GM12878 (cell line): ENCODE data around the gene MRPL1.

Source experiments
- BHLHE40 ChIP-seq, 2 experiments: fragments of 450-650 bp in 1 of 2; IDR thresholded peaks; 2 replicates each; pipeline ENCODE4 v1.6.1; 2011 to 2017; ENCODE audit warnings: low read depth in 2 of 2, borderline replicate concordance in 1 of 2, improper control_type of control experiment in 1 of 2, low read length in 1 of 2, mild to moderate bottlenecking in 1 of 2
- DPF2 ChIP-seq: fragments of 450-650 bp; IDR thresholded peaks from 2 replicates; pipeline ENCODE4 v1.6.1; 2017; ENCODE audit warnings: mild to moderate bottlenecking
- EP300 ChIP-seq, 2 experiments: fragments of 150-350 bp in 1 of 2; IDR thresholded peaks; 2 replicates each; pipeline ENCODE4 v1.6.1; 2011 to 2012; ENCODE audit warnings: low read depth in 2 of 2, low read length in 2 of 2, borderline replicate concordance in 1 of 2, improper control_type of control experiment in 1 of 2, inconsistent platforms in 1 of 2; ENCODE audit not compliant: control insufficient read depth in 1 of 2
- EZH2 ChIP-seq: IDR thresholded peaks from 2 replicates; pipeline ENCODE4 v1.6.1; 2012; ENCODE audit warnings: low read depth, mild to moderate bottlenecking, control low read depth, inconsistent platforms, low read length, borderline replicate concordance; ENCODE audit not compliant: control insufficient read depth
- HDAC6 ChIP-seq: fragments of 200-600 bp; sonication (generic); IDR thresholded peaks from one replicate; pipeline ENCODE4 v1.8.0; 2017; ENCODE audit warnings: antibody characterized with exemption; ENCODE audit not compliant: unreplicated experiment
- JUND ChIP-seq: IDR thresholded peaks from 2 replicates; pipeline ENCODE4 v1.6.1; 2012; ENCODE audit warnings: low read depth, mild to moderate bottlenecking, low read length, improper control_type of control experiment, moderate library complexity
- KLF5 ChIP-seq: fragments of 450-650 bp; IDR thresholded peaks from 2 replicates; pipeline ENCODE4 v1.6.1; 2014; ENCODE audit warnings: mild to moderate bottlenecking; ENCODE audit not compliant: partially characterized antibody
- NFYA ChIP-seq: IDR thresholded peaks from 2 replicates; pipeline ENCODE4 v1.6.1; 2011; ENCODE audit warnings: low read depth, mild to moderate bottlenecking, low read length, improper control_type of control experiment, borderline replicate concordance
- TARDBP ChIP-seq: IDR thresholded peaks from 2 replicates; pipeline ENCODE4 v1.6.1; 2016; ENCODE audit warnings: borderline replicate concordance
- ZNF207 ChIP-seq: fragments of 450-650 bp; IDR thresholded peaks from 2 replicates; pipeline ENCODE4 v1.6.1; 2014; ENCODE audit warnings: antibody characterized with exemption, mild to moderate bottlenecking, borderline replicate concordance
- TF ChIP-seq, protein P1 (sequence below): IDR thresholded peaks from 2 replicates; pipeline ENCODE4 v1.6.1; 2012; ENCODE audit warnings: mild to moderate bottlenecking, low read depth, low read length
- TF ChIP-seq, protein P2 (sequence below), 3 experiments: IDR thresholded peaks in 2 of 3; conservative IDR thresholded peaks in 1 of 3; 2 replicates each; pipeline ENCODE4 v1.5.1; 2011; ENCODE audit warnings: low read depth in 3 of 3, low read length in 3 of 3, mild to moderate bottlenecking in 3 of 3, control low read depth in 2 of 3, moderate library complexity in 2 of 3, inconsistent platforms in 1 of 3, mixed read lengths in 1 of 3; ENCODE audit not compliant: control insufficient read depth in 2 of 3, insufficient read depth in 1 of 3; ENCODE audit errors: extremely low read depth in 1 of 3
- TF ChIP-seq, protein P3 (sequence below): IDR thresholded peaks from 2 replicates; pipeline ENCODE4 v1.6.1; 2011; ENCODE audit warnings: low read depth, low read length, improper control_type of control experiment, borderline replicate concordance

- TF ChIP-seq DPF2 (no peak), ZNF207 (no peak), EZH2 (no peak), HDAC6 (no peak), BHLHE40 (IDR thresholded peaks at IDR 0.05; ENCODE audit: borderline replicate concordance in 1 of 2, low read depth in 2 of 2, low read length in 1 of 2) (no peak), JUND (no peak), NFYA (no peak), TARDBP (no peak), EP300 (IDR thresholded peaks at IDR 0.05; ENCODE audit: borderline replicate concordance in 1 of 2, control insufficient read depth in 1 of 2, low read depth in 2 of 2, low read length in 2 of 2) (no peak), KLF5 (no peak)
- TF ChIP-seq, protein P1, sequence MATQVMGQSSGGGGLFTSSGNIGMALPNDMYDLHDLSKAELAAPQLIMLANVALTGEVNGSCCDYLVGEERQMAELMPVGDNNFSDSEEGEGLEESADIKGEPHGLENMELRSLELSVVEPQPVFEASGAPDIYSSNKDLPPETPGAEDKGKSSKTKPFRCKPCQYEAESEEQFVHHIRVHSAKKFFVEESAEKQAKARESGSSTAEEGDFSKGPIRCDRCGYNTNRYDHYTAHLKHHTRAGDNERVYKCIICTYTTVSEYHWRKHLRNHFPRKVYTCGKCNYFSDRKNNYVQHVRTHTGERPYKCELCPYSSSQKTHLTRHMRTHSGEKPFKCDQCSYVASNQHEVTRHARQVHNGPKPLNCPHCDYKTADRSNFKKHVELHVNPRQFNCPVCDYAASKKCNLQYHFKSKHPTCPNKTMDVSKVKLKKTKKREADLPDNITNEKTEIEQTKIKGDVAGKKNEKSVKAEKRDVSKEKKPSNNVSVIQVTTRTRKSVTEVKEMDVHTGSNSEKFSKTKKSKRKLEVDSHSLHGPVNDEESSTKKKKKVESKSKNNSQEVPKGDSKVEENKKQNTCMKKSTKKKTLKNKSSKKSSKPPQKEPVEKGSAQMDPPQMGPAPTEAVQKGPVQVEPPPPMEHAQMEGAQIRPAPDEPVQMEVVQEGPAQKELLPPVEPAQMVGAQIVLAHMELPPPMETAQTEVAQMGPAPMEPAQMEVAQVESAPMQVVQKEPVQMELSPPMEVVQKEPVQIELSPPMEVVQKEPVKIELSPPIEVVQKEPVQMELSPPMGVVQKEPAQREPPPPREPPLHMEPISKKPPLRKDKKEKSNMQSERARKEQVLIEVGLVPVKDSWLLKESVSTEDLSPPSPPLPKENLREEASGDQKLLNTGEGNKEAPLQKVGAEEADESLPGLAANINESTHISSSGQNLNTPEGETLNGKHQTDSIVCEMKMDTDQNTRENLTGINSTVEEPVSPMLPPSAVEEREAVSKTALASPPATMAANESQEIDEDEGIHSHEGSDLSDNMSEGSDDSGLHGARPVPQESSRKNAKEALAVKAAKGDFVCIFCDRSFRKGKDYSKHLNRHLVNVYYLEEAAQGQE = no peak
- TF ChIP-seq, protein P2, sequence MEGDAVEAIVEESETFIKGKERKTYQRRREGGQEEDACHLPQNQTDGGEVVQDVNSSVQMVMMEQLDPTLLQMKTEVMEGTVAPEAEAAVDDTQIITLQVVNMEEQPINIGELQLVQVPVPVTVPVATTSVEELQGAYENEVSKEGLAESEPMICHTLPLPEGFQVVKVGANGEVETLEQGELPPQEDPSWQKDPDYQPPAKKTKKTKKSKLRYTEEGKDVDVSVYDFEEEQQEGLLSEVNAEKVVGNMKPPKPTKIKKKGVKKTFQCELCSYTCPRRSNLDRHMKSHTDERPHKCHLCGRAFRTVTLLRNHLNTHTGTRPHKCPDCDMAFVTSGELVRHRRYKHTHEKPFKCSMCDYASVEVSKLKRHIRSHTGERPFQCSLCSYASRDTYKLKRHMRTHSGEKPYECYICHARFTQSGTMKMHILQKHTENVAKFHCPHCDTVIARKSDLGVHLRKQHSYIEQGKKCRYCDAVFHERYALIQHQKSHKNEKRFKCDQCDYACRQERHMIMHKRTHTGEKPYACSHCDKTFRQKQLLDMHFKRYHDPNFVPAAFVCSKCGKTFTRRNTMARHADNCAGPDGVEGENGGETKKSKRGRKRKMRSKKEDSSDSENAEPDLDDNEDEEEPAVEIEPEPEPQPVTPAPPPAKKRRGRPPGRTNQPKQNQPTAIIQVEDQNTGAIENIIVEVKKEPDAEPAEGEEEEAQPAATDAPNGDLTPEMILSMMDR (IDR thresholded peaks at IDR 0.05 in 2 of 3, conservative IDR thresholded peaks at IDR 0.05 in 1 of 3; ENCODE audit: control insufficient read depth in 2 of 3, extremely low read depth in 1 of 3, insufficient read depth in 1 of 3, low read depth in 3 of 3, low read length in 3 of 3) = no peak
- TF ChIP-seq, protein P3, sequence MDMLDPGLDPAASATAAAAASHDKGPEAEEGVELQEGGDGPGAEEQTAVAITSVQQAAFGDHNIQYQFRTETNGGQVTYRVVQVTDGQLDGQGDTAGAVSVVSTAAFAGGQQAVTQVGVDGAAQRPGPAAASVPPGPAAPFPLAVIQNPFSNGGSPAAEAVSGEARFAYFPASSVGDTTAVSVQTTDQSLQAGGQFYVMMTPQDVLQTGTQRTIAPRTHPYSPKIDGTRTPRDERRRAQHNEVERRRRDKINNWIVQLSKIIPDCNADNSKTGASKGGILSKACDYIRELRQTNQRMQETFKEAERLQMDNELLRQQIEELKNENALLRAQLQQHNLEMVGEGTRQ = no peak
These were observed 13.2 kb upstream of the MRPL1 start for GRCh38 chr4:77849278-77849965.
